ENCODE measurements around the gene MPRIP. TPM values are rescaled to one million over a fixed set of nuclear protein-coding genes. Genes with fewer than 3 reads are reported as not detected.

MPRIP gene
- total RNA-seq, 1 experiment from 2014 or later, result 140 TPM

GRCh38 chr17:17201907-17202306 is 159.7 kb downstream of the MPRIP start (continued):
- no peak for TF ChIP-seq STAT6 (CRISPR knock-in tag; conservative IDR thresholded peaks at IDR 0.05; ENCODE audit: low read depth)
- TF ChIP-seq NR2C2 (CRISPR knock-in tag; IDR thresholded peaks at IDR 0.05), result no peak

DNA sequence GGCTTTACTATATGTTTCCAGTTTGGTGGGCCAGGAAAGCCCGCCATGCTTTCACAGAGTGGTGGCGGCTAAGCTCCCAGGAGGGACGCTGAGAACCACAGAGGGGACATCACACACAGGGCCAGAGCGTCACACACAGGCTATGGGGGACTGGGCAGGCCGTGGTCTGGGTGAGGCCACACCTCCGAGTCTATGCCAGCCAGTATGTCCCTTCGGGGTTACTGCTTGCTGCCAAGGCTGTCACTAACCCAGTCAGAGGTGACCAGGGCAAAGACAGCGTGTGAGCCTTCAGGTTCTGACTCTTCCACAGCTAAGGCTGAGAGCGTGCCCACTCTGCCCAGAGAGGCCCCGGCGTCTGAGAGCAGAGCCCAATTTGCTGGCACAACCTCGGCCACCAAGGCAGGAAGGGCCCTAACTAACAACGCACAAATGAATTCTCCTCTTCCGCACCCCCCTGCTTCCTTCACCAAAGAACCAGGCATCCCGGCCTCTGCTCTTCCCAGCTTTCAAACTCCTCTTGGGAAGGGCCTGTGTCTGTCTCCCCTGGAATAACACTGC is 161.0 kb downstream of the MPRIP start:
- Mint-ChIP-seq H3K36me3 (no peaks in the 10 kb centered on the region), H3K4me1 (no peaks in the 10 kb centered on the region), H3K27me3 (ENCODE audit: low read depth) (peaks cover 7% of the 10 kb centered on the region), H3K27ac (no peak overlapping the region), H3K4me3 (no peak overlapping the region), H3K9me3 (no peaks in the 10 kb centered on the region)
- POLR2A ChIA-PET, result no interaction called here
- DNase-seq (ENCODE audit: low spot score) (no peak), ATAC-seq (no peak)
- no peak for TF ChIP-seq ZNF232 (CRISPR knock-in tag; IDR thresholded peaks at IDR 0.05)
- no peak for TF ChIP-seq ATF6 (CRISPR knock-in tag; IDR thresholded peaks at IDR 0.05)
- no peak for TF ChIP-seq CBFB (CRISPR knock-in tag; IDR thresholded peaks at IDR 0.05; ENCODE audit: low read depth)
- TF ChIP-seq, protein P1, sequence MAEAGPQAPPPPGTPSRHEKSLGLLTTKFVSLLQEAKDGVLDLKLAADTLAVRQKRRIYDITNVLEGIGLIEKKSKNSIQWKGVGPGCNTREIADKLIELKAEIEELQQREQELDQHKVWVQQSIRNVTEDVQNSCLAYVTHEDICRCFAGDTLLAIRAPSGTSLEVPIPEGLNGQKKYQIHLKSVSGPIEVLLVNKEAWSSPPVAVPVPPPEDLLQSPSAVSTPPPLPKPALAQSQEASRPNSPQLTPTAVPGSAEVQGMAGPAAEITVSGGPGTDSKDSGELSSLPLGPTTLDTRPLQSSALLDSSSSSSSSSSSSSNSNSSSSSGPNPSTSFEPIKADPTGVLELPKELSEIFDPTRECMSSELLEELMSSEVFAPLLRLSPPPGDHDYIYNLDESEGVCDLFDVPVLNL (CRISPR knock-in tag; IDR thresholded peaks at IDR 0.05; ENCODE audit: borderline replicate concordance, low read depth), result no peak
- no peak for TF ChIP-seq ATF1 (CRISPR knock-in tag; IDR thresholded peaks at IDR 0.05)
- no peak for TF ChIP-seq ZNF425 (CRISPR knock-in tag; conservative IDR thresholded peaks at IDR 0.05)
- no peak for TF ChIP-seq IRF2 (CRISPR knock-in tag; IDR thresholded peaks at IDR 0.05; ENCODE audit: borderline replicate concordance, low read depth)
- no peak for TF ChIP-seq NR2C2 (CRISPR knock-in tag; IDR thresholded peaks at IDR 0.05)
- no peak for TF ChIP-seq ZNF219 (CRISPR knock-in tag; IDR thresholded peaks at IDR 0.05; ENCODE audit: borderline replicate concordance)
- no peak for TF ChIP-seq GABPB1 (CRISPR knock-in tag; IDR thresholded peaks at IDR 0.05)
- CTCF ChIA-PET, result no interaction called here

GRCh38 chr17:17204041-17204591 is 161.9 kb downstream of the MPRIP start:
- no peak overlapping the region for H3K27ac Mint-ChIP-seq
- no peaks in the 10 kb centered on the region for H3K4me1 Mint-ChIP-seq
- no peaks in the 10 kb centered on the region for H3K36me3 Mint-ChIP-seq
- H3K27me3 Mint-ChIP-seq (ENCODE audit: low read depth), result peaks cover 7% of the 10 kb centered on the region
- H3K9me3 Mint-ChIP-seq, result no peaks in the 10 kb centered on the region
- no peak for DNase-seq (ENCODE audit: low spot score)
- ChIA-PET POLR2A (no interaction called here), CTCF (no interaction called here)
- TF ChIP-seq CREB1 (CRISPR knock-in tag; IDR thresholded peaks at IDR 0.05) (no peak), ATF2 (CRISPR knock-in tag; IDR thresholded peaks at IDR 0.05; ENCODE audit: borderline replicate concordance, low read depth) (no peak), RORB (CRISPR knock-in tag; IDR thresholded peaks at IDR 0.05) (no peak), ETV6 (CRISPR knock-in tag; IDR thresholded peaks at IDR 0.05) (no peak), TEAD4 (CRISPR knock-in tag; IDR thresholded peaks at IDR 0.05) (no peak), IRF2 (CRISPR knock-in tag; IDR thresholded peaks at IDR 0.05; ENCODE audit: borderline replicate concordance, low read depth) (no peak)
- TF ChIP-seq, protein P2, sequence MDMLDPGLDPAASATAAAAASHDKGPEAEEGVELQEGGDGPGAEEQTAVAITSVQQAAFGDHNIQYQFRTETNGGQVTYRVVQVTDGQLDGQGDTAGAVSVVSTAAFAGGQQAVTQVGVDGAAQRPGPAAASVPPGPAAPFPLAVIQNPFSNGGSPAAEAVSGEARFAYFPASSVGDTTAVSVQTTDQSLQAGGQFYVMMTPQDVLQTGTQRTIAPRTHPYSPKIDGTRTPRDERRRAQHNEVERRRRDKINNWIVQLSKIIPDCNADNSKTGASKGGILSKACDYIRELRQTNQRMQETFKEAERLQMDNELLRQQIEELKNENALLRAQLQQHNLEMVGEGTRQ (CRISPR knock-in tag; IDR thresholded peaks at IDR 0.05), result no peak
- no peak for ATAC-seq
- H3K4me3 Mint-ChIP-seq, result no peak overlapping the region
